ENCODE data around the gene LPP. TPM values are rescaled to one million over a fixed set of nuclear protein-coding genes. Genes with fewer than 3 reads are reported as not detected.

LPP gene
- total RNA-seq, 1 experiment from 2014 or later = 20.4 TPM

DNA sequence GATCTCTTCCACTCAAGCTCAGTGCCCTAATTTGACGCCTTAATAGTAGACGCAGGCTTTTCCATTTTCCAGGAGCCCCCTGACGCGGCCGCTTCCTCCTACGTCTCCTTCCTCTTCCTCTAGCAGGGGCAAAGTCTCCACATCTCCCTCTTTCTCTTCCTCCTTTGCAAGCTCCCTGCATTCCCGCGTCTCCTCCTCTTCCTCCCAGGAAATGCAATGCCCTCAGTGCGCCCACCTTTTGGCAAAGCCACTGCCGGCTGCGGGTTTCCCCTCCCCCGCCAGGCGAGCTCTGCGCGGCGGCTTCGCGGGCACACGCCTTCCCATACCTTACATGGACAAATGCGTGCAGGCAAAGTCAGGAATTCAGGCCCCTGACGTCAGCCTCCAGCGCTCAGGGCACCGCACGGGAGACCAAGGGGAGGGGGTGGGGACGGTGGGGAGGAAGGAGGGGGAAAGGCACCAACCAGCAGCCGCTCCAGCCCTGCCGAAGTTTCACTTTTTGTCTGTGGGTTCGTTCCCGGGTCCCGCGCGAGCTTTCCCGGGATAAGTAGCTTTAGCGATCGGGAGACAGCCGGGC, 432 bp upstream of the LPP start:
- ChIA-PET POLR2A (ENCODE audit: unreplicated experiment) (interaction anchor here (0.6 to 1.3 kb wide), 7 partner anchors 107 to 728 kb away, joined by 4 to 12 read pairs (median 5); partner anchors contain the start of gene BCL6), CTCF (interaction anchor here (0.6 to 0.8 kb wide), 2 partner anchors 17 to 37 kb away, joined by 4 read pairs; no protein-coding TSS in a partner anchor)
- intact Hi-C loops (cut with micrococcal nuclease) = loop anchor here (2.0 to 5.0 kb wide), 6 partner anchors 75 to 799 kb away; no protein-coding TSS in a partner anchor
- Histone ChIP-seq H3K4me1 (ENCODE audit: insufficient read depth, low read length) (peaks cover 29% of the 10 kb centered on the region), H3K79me2 (ENCODE audit: low read length) (peaks cover 51% of the 10 kb centered on the region), H3K27me3 (ENCODE audit: low read length) (no peaks in the 10 kb centered on the region), H3K27ac (ENCODE audit: low read length) (peak overlapping the region; percentile 88), H3K4me2 (ENCODE audit: low read length) (peak overlapping the region; percentile 87), H3K36me3 (ENCODE audit: low read depth, low read length) (no peaks in the 10 kb centered on the region), H3K9me2 (replicated peaks; ENCODE audit: low read length) (no peaks in the 10 kb centered on the region), H4K20me1 (ENCODE audit: low read length) (0 out of 2 replicates have a peak, but pooled peaks cover 7% of the 10 kb centered on the region), H2AFZ (ENCODE audit: low read length) (peak overlapping the region; percentile 68), H3K4me3 (ENCODE audit: low read length) (peak overlapping the region; percentile 97), H3K9me3 (ENCODE audit: low read length) (no peaks in the 10 kb centered on the region), H3F3A (ENCODE audit: low read length, unreplicated experiment) (no peaks in the 10 kb centered on the region), H3K9ac (ENCODE audit: low read length) (peak overlapping the region; percentile 89)
- ATAC-seq = peak; percentile 70
- no TSS peak for BruUV-seq (replicated peaks)
- TF ChIP-seq EZH2phosphoT487 (IDR thresholded peaks at IDR 0.05; ENCODE audit: borderline replicate concordance, low read length) (no peak), EZH2 (IDR thresholded peaks at IDR 0.05; ENCODE audit: low read length, unreplicated experiment) (no peak)
- TF ChIP-seq, protein P1, sequence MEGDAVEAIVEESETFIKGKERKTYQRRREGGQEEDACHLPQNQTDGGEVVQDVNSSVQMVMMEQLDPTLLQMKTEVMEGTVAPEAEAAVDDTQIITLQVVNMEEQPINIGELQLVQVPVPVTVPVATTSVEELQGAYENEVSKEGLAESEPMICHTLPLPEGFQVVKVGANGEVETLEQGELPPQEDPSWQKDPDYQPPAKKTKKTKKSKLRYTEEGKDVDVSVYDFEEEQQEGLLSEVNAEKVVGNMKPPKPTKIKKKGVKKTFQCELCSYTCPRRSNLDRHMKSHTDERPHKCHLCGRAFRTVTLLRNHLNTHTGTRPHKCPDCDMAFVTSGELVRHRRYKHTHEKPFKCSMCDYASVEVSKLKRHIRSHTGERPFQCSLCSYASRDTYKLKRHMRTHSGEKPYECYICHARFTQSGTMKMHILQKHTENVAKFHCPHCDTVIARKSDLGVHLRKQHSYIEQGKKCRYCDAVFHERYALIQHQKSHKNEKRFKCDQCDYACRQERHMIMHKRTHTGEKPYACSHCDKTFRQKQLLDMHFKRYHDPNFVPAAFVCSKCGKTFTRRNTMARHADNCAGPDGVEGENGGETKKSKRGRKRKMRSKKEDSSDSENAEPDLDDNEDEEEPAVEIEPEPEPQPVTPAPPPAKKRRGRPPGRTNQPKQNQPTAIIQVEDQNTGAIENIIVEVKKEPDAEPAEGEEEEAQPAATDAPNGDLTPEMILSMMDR (conservative IDR thresholded peaks at IDR 0.05; ENCODE audit: low read depth, low read length) = no peak
- peak; percentile 92 for DNase-seq

DNA sequence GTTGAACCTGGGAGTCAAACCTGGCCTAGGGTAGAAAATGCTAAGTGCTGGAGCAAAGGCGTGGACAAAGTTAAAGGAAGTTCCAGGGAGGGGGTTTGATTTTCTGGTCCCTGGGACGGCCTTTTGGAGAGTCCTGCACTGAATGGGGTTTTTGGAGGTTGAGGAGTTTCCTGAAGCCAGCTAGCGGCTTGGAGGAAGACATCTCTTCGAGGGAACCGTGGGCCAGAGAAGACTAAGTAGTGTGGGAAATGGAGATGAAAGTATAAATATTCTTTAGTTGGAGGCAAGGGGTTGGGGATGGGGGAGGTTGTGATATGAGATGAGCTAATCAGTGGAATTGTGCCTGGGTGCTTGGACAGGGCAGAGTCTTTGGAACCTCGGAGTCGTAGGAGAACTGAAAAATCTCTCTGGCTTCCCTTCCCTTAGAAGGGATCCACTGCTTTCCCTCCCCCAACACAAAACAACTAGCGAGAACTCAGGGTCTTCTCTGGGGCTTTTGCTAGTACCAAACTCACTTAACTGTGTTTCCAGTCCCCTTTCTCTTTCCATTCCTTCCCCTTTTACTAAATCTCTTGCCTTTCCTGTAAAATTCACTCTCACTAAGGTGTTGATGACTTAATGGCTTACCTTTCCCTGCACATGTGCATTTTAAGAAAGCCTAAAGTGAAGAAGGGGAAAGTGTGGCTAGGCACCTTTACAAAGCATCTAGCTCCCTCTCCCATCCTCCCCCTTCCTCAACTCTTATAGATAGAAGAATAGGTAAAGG, 1.0 kb downstream of the LPP start:
- CTCF ChIA-PET = interaction anchor here (0.6 kb wide), 2 partner anchors 107 to 246 kb away, joined by 3 to 4 read pairs; no protein-coding TSS in a partner anchor
- DNase-seq = no peak
- peak overlapping the region; percentile 88 for H3K27ac ChIP-seq (ENCODE audit: low read length)
- intact Hi-C loops (cut with micrococcal nuclease) = loop anchor here (2.0 to 5.0 kb wide), 4 partner anchors 108 to 797 kb away; no protein-coding TSS in a partner anchor
- H3K36me3 ChIP-seq (ENCODE audit: low read depth, low read length) = no peaks in the 10 kb centered on the region
- H3K4me2 ChIP-seq (ENCODE audit: low read length) = peak overlapping the region; percentile 87
- no peaks in the 10 kb centered on the region for H3K9me3 ChIP-seq (ENCODE audit: low read length)
- BruUV-seq (replicated peaks) = TSS peak; percentile 34
- POLR2A ChIA-PET (ENCODE audit: unreplicated experiment) = interaction anchor here (0.6 to 1.1 kb wide), 2 partner anchors 140 to 299 kb away, joined by 4 to 5 read pairs; no protein-coding TSS in a partner anchor
- H3K4me3 ChIP-seq (ENCODE audit: low read length) = peak overlapping the region; percentile 97
- peaks cover 14% of the 10 kb centered on the region; the same call in 1 of the 2 replicates for H4K20me1 ChIP-seq (ENCODE audit: low read length)
- no peaks in the 10 kb centered on the region for H3K9me2 ChIP-seq (replicated peaks; ENCODE audit: low read length)
- TF ChIP-seq EZH2 (IDR thresholded peaks at IDR 0.05; ENCODE audit: low read length, unreplicated experiment) (no peak), EZH2phosphoT487 (IDR thresholded peaks at IDR 0.05; ENCODE audit: borderline replicate concordance, low read length) (no peak)
- TF ChIP-seq, protein P1 (conservative IDR thresholded peaks at IDR 0.05; ENCODE audit: low read depth, low read length) = no peak
- peak overlapping the region; percentile 68 for H2AFZ ChIP-seq (ENCODE audit: low read length)
- no peaks in the 10 kb centered on the region for H3K27me3 ChIP-seq (ENCODE audit: low read length)
- H3K4me1 ChIP-seq (ENCODE audit: insufficient read depth, low read length) = peaks cover 29% of the 10 kb centered on the region
- H3K9ac ChIP-seq (ENCODE audit: low read length) = peak overlapping the region; percentile 89
- ATAC-seq = no peak
- H3F3A ChIP-seq (ENCODE audit: low read length, unreplicated experiment) = no peaks in the 10 kb centered on the region
- H3K79me2 ChIP-seq (ENCODE audit: low read length) = peaks cover 65% of the 10 kb centered on the region

All from PC-3 (cell line).